GM20000 (cell line): ENCODE data around the gene NPAS4.

Experiments used
- DNase-seq: peaks from one replicate; pipeline ENCODE4 v3.0.0; 2012; ENCODE audit warnings: low spot score
- CTCF ChIP-seq: IDR thresholded peaks from 2 replicates; pipeline ENCODE4 v1.5.1; 2012; ENCODE audit warnings: mild to moderate bottlenecking, control low read depth; ENCODE audit errors: extremely low read depth, missing control alignments

NPAS4 gene

DNA sequence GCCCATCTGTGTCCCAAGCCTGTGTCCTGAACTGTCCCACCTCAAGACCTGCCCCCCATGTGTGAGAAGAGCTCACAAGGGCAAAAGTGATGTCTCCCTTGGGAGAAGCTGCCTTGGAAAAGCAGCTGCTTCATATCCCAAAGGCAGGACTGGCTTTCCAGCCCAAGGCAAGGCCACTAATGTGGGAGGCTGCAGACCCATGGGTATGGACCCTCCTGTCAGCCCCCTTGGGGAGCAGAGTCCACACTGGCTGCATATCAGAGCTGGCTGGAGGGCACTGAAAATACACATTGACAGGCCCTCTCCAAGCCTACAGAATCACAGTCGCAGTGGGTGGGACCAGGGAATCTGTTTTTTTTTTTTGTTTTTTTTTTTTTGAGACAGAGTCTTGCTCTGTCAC lies 48.6 kb downstream of the NPAS4 start:
- DNase-seq = no peak

GRCh38 chr11:66470015-66470414 lies 49.2 kb downstream of the NPAS4 start:
- no peak for DNase-seq
- no peak for TF ChIP-seq CTCF

More for the DNA sequence above, 48.6 kb downstream of the NPAS4 start:
- TF ChIP-seq CTCF = no peak

DNA sequence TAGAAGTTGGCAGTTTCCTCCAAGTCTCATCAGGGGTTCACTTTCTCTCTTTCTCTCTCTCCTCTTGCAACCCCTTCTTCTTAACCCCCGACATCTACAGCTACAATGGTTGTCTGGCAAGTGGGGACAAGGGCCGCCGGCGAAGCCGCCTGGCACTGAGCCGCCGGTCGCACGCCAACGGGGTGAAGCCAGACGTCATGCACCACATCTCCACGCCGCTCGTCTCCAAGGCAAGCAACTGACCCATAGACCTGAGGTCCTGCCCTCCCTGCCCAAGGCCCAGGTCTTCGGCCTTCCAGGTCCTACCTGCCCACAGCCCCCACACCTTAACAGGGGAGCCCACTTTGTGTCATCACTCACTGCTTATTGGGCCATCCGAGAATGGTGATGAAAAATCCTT lies 50.3 kb downstream of the NPAS4 start:
- DNase-seq = no peak
- TF ChIP-seq CTCF = no peak

DNA sequence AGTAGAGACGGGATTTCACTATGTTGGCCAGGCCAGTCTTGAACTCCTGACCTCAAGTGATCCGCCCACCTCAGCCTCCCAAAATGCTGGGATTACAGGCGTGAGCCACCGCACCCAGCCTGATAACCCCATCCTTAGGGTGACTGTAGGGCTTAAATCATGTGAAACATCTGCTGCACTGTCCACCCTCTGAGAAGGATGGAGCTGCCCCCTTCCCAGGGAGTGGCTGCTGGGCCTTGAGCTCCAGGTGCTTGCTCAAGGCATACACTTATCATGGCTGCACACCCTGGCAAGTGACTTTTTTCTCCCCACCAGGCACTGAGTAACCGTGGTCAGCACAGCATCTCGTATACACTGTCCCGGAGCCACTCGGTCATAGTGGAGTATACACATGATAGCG lies 51.2 kb downstream of the NPAS4 start:
- no peak for TF ChIP-seq CTCF
- DNase-seq = no peak

GRCh38 chr11:66473167-66473566 lies 52.3 kb downstream of the NPAS4 start:
- no peak for DNase-seq
- TF ChIP-seq CTCF = no peak

DNA sequence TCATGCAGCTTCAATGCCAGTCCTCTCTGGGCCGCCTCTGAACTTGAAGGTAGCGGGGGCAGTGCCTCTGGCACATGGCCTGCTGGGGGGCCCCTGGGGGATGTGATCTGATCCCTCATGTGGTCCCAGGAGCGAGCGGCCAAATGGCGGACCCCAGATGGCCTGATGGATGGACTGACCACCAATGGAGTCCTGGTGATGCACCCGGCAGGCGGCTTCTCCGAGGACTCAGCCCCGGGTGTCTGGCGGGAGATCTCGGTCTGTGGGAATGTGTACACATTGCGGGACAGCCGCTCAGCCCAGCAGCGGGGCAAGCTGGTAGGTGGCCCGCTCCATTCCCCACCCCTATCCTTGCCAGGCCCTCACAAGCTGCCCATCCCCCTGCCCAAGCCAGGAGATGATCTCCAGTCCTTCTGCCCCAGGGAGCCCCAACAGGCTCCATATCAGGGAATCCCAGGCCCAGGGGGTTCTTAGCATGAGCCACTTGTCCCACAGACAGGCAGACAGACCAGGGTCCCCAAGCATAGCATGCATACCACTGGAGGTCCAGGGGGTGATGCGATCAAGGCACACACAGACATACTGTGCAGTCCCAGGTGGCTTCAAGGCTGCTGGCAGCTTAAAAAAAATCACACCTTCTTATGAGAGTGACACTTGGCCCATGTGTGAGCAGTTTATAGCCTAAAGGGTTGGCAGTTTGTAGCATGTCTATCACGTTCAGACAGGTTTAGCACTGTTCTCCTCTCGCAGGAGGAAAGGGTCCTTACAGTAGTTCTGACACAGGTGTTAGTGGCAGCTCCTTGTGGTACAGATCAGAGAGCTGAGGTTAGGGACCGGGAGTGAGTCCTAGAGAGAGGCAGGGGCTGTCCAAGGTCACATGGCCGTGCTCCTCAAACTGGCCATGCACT lies 53.0 kb downstream of the NPAS4 start:
- no peak for TF ChIP-seq CTCF
- DNase-seq = no peak

DNA sequence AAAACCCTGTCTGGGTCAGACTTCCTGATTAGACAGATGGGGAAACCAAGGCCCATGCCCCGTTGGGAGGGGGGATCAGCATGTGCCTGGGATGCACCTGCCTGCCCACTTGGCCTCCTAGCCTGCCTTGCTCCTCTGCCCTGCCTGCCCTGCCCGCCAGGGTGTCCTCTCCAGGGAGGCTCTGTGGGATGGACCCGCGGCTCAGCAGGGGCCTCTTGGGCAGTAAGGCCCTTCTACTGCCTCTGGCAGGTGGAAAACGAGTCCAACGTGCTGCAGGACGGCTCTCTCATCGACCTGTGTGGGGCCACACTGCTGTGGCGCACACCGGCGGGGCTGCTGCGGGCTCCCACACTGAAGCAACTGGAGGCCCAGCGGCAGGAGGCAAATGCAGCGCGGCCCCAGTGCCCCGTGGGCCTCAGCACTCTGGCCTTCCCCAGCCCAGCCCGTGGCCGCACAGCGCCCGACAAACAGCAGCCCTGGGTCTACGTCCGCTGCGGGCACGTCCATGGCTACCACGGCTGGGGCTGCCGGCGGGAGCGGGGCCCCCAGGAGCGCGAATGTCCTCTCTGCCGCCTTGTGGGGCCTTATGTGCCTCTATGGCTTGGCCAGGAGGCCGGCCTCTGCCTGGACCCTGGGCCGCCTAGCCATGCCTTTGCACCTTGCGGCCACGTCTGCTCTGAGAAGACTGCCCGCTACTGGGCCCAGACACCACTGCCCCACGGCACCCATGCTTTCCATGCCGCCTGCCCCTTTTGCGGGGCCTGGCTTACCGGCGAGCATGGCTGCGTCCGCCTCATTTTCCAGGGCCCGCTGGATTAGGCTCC lies 54.7 kb downstream of the NPAS4 start:
- TF ChIP-seq CTCF = no peak
- DNase-seq = no peak
